ENCODE measurements around the gene IFFO2. TPM values are rescaled to one million over a fixed set of nuclear protein-coding genes. Genes with fewer than 3 reads are reported as not detected.
"Not testable (repeated sequence)": the region's sequence is repeated elsewhere in the genome, so short reads cannot be mapped to it uniquely, and the experiment has no call there.

IFFO2 gene
- total RNA-seq, 1 experiment from 2014 or later, result not detected

DNA sequence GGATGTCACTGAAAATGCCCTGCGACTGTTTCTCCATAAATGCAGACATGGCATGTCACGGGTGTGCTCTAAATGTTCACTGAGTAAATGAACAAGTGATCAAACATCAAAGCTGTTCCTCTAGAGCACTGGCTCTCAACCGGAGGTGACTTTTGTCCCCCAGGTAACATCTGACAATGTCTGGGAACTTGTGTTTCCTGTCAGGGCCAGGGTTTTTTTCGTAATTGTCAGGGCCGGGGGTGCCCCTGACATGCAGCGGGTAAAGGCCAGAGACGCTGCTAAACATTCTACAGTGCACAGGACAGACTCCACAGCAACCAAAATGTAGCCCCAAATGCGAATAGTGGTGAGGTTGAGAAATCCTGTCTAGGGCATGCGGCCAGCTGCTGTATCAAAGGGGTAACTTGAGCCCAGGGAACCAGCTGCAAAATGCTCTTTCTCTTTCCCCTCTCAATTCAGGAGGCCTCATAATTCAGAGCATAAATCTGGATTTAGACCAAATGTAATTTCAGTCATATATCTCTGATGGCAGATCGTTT lies 56.1 kb downstream of the IFFO2 start:
- Histone ChIP-seq H3K9ac (ENCODE audit: low read length) (no peak overlapping the region), H3K9me3 (ENCODE audit: low read length) (no peaks in the 10 kb centered on the region), H3K9me2 (replicated peaks; ENCODE audit: insufficient read depth, low read length) (no peaks in the 10 kb centered on the region), H3K36me3 (ENCODE audit: insufficient read depth, low read length) (no peaks in the 10 kb centered on the region), H3K79me2 (ENCODE audit: low read length) (no peaks in the 10 kb centered on the region), H3K4me2 (ENCODE audit: low read depth, low read length, poor library complexity, severe bottlenecking) (no peak overlapping the region), H2AFZ (ENCODE audit: low read length) (no peak overlapping the region), H3K27ac (ENCODE audit: low read length) (no peak overlapping the region), H3K27me3 (ENCODE audit: low read length) (no peaks in the 10 kb centered on the region), H3K4me3 (ENCODE audit: low read length) (no peak overlapping the region), H4K20me1 (ENCODE audit: insufficient read depth, low read depth, low read length) (no peaks in the 10 kb centered on the region), H3K4me1 (ENCODE audit: low read length) (no peaks in the 10 kb centered on the region)
- no peak for DNase-seq

- no peaks in the 10 kb centered on the region for H3K79me2 ChIP-seq (ENCODE audit: low read length)
- no peak overlapping the region for H3K4me3 ChIP-seq (ENCODE audit: low read length)
- no peaks in the 10 kb centered on the region for H3K36me3 ChIP-seq (ENCODE audit: insufficient read depth, low read length)
Measured at GRCh38 chr1:18899363-18900049, 57.0 kb downstream of the IFFO2 start.

DNA sequence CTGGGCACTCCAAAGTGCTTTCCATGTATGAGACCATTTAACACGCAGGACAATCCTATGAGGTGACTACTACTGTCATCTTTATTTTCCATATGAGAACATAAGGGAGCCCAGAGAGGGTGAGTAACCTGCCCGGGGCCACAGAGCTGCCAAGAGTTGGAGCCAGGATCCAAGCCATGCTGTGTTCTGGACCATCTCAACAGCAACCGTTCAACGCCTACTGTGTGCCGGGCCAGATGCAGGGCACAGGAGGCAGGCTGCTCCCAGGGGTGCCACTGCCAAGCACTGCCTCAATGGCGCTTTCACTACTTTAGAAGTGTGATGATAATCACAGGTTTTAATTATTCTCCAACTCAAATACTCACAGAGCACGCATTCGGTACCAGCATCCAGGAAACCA lies 57.9 kb downstream of the IFFO2 start:
- Histone ChIP-seq H4K20me1 (ENCODE audit: insufficient read depth, low read depth, low read length) (no peaks in the 10 kb centered on the region), H3K27me3 (ENCODE audit: low read length) (no peaks in the 10 kb centered on the region), H3K4me3 (ENCODE audit: low read length) (no peak overlapping the region), H2AFZ (ENCODE audit: low read length) (no peak overlapping the region), H3K9me3 (ENCODE audit: low read length) (no peaks in the 10 kb centered on the region), H3K79me2 (ENCODE audit: low read length) (no peaks in the 10 kb centered on the region), H3K4me2 (ENCODE audit: low read depth, low read length, poor library complexity, severe bottlenecking) (no peak overlapping the region), H3K27ac (ENCODE audit: low read length) (no peak overlapping the region), H3K4me1 (ENCODE audit: low read length) (no peaks in the 10 kb centered on the region), H3K9me2 (replicated peaks; ENCODE audit: insufficient read depth, low read length) (no peaks in the 10 kb centered on the region), H3K36me3 (ENCODE audit: insufficient read depth, low read length) (no peaks in the 10 kb centered on the region), H3K9ac (ENCODE audit: low read length) (no peak overlapping the region)
- DNase-seq, result no peak

More at GRCh38 chr1:18899363-18900049, 57.0 kb downstream of the IFFO2 start:
- no peaks in the 10 kb centered on the region for H3K9me2 ChIP-seq (replicated peaks; ENCODE audit: insufficient read depth, low read length)
- no peaks in the 10 kb centered on the region for H3K4me1 ChIP-seq (ENCODE audit: low read length)
- H3K27ac ChIP-seq (ENCODE audit: low read length), result no peak overlapping the region
- H3K27me3 ChIP-seq (ENCODE audit: low read length), result no peaks in the 10 kb centered on the region
- no peak overlapping the region for H3K9ac ChIP-seq (ENCODE audit: low read length)
- H3K9me3 ChIP-seq (ENCODE audit: low read length), result no peaks in the 10 kb centered on the region
- H4K20me1 ChIP-seq (ENCODE audit: insufficient read depth, low read depth, low read length), result no peaks in the 10 kb centered on the region
- DNase-seq, result no peak
- H3K4me2 ChIP-seq (ENCODE audit: low read depth, low read length, poor library complexity, severe bottlenecking), result no peak overlapping the region
- no peak overlapping the region for H2AFZ ChIP-seq (ENCODE audit: low read length)

DNA sequence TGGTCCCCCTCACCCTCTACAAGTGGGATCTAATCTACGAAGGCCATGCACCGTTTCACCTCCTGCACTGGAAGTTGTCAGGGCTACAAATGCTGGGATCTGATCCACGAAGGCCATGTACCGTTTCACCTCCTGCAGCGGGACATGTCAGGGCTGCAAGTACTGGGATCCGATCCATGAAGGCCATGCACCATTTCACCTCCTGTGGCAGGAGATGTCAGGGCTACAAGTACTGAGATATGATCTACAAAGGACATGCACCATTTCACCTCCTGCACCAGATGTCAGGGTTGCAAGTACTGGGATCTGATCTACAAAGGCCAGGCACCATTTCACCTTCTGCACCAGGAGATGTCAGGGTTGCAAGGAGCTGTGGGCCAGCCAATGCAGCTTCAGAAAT lies 61.2 kb downstream of the IFFO2 start:
- Histone ChIP-seq H3K9me2 (replicated peaks; ENCODE audit: insufficient read depth, low read length) (no peaks in the 10 kb centered on the region), H3K27ac (ENCODE audit: low read length) (no peak overlapping the region), H3K9ac (ENCODE audit: low read length) (no peak overlapping the region), H3K4me2 (ENCODE audit: low read depth, low read length, poor library complexity, severe bottlenecking) (no peak overlapping the region), H3K4me1 (ENCODE audit: low read length) (no peaks in the 10 kb centered on the region), H4K20me1 (ENCODE audit: insufficient read depth, low read depth, low read length) (no peaks in the 10 kb centered on the region), H3K36me3 (ENCODE audit: insufficient read depth, low read length) (no peaks in the 10 kb centered on the region), H3K4me3 (ENCODE audit: low read length) (no peak overlapping the region), H3K27me3 (ENCODE audit: low read length) (no peaks in the 10 kb centered on the region), H3K9me3 (ENCODE audit: low read length) (no peaks in the 10 kb centered on the region), H3K79me2 (ENCODE audit: low read length) (no peaks in the 10 kb centered on the region), H2AFZ (ENCODE audit: low read length) (no peak overlapping the region)
- DNase-seq, result no peak

DNA sequence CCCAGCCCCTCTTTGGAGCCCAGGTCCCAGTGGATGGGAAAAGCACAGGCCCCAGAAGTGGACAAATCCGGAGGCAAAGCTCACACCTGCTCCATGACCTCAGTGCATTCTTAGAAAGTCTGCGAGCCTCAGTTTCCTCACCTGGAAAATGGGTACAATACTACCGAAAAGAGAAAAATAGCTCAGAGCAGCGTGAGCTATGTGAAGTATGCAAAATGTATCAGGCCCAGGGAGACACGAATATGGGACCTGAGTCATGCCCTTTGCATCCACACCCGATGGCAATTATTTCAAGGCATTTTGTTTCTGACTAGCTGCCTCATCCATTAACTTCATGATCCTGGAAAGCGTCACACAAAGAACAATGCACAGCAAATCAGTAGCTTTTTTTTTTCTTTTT lies 63.4 kb downstream of the IFFO2 start:
- no peak overlapping the region for H3K9ac ChIP-seq (ENCODE audit: low read length)
- no peaks in the 10 kb centered on the region for H3K36me3 ChIP-seq (ENCODE audit: insufficient read depth, low read length)
- no peaks in the 10 kb centered on the region for H3K79me2 ChIP-seq (ENCODE audit: low read length)
- no peak overlapping the region for H3K4me2 ChIP-seq (ENCODE audit: low read depth, low read length, poor library complexity, severe bottlenecking)
- DNase-seq, result no peak
- no peak overlapping the region for H3K4me3 ChIP-seq (ENCODE audit: low read length)
- no peaks in the 10 kb centered on the region for H3K9me2 ChIP-seq (replicated peaks; ENCODE audit: insufficient read depth, low read length)
- H3K27me3 ChIP-seq (ENCODE audit: low read length), result no peaks in the 10 kb centered on the region
- no peaks in the 10 kb centered on the region for H3K9me3 ChIP-seq (ENCODE audit: low read length)
- no peaks in the 10 kb centered on the region for H3K4me1 ChIP-seq (ENCODE audit: low read length)
- H4K20me1 ChIP-seq (ENCODE audit: insufficient read depth, low read depth, low read length), result no peaks in the 10 kb centered on the region
- no peak overlapping the region for H3K27ac ChIP-seq (ENCODE audit: low read length)
- no peak overlapping the region for H2AFZ ChIP-seq (ENCODE audit: low read length)

GRCh38 chr1:18891858-18892257 lies 64.6 kb downstream of the IFFO2 start:
- DNase-seq; H3K27ac ChIP-seq (ENCODE audit: low read length); H3K9me3 ChIP-seq (ENCODE audit: low read length); H3K4me1 ChIP-seq (ENCODE audit: low read length); H3K27me3 ChIP-seq (ENCODE audit: low read length); H3K36me3 ChIP-seq (ENCODE audit: insufficient read depth, low read length); H2AFZ ChIP-seq (ENCODE audit: low read length); H3K4me3 ChIP-seq (ENCODE audit: low read length); H3K9ac ChIP-seq (ENCODE audit: low read length); H3K9me2 ChIP-seq (replicated peaks; ENCODE audit: insufficient read depth, low read length); H3K4me2 ChIP-seq (ENCODE audit: low read depth, low read length, poor library complexity, severe bottlenecking); H3K79me2 ChIP-seq (ENCODE audit: low read length); H4K20me1 ChIP-seq (ENCODE audit: insufficient read depth, low read depth, low read length): not testable (repeated sequence)

GRCh38 chr1:18891426-18891780 lies 65.1 kb downstream of the IFFO2 start:
- H3K4me2 ChIP-seq (ENCODE audit: low read depth, low read length, poor library complexity, severe bottlenecking), result no peak overlapping the region
- no peaks in the 10 kb centered on the region for H3K9me2 ChIP-seq (replicated peaks; ENCODE audit: insufficient read depth, low read length)
- H3K79me2 ChIP-seq (ENCODE audit: low read length), result no peaks in the 10 kb centered on the region
- DNase-seq, result no peak
- H3K4me3 ChIP-seq (ENCODE audit: low read length), result no peak overlapping the region
- H2AFZ ChIP-seq (ENCODE audit: low read length), result no peak overlapping the region
- no peak overlapping the region for H3K9ac ChIP-seq (ENCODE audit: low read length)
- no peaks in the 10 kb centered on the region for H3K36me3 ChIP-seq (ENCODE audit: insufficient read depth, low read length)
- no peaks in the 10 kb centered on the region for H3K9me3 ChIP-seq (ENCODE audit: low read length)
- H3K27me3 ChIP-seq (ENCODE audit: low read length), result no peaks in the 10 kb centered on the region
- H3K27ac ChIP-seq (ENCODE audit: low read length), result no peak overlapping the region
- H3K4me1 ChIP-seq (ENCODE audit: low read length), result no peaks in the 10 kb centered on the region
- H4K20me1 ChIP-seq (ENCODE audit: insufficient read depth, low read depth, low read length), result no peaks in the 10 kb centered on the region

DNA sequence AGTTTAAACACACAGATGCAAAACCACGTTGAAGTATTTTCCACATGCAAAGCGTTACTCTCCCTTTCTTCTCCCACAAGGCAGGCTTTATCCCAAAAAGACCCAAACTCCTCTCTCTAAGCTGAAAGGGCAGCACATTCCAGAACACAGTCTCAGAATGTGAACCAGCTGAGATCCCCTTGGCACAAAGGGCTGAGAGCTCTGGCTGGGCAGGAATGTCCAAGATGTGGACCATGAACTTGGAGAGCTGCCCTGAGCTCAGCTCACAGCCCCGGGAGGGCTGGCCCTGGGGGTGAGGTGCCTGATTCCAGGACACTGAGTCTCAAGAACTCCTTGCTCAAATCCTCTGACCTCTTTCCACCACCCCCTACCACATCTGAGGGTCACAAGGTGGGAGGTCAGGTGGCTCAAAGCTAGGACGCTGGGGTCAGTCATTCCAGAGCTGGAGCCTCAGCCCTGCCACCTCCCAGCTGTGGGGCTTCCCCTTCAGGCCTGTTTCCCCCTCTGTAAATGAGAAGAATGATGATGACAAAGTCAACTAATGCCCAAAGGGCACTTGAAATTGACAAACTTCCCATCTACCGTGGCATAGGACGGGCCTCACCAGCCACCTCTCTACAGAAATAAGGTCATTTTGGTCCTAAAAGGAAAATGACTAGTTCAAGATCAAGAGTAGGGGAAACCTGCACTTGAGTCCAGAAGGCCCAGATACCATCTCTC lies 65.6 kb downstream of the IFFO2 start:
- H3K9me2 ChIP-seq (replicated peaks; ENCODE audit: insufficient read depth, low read length), result no peaks in the 10 kb centered on the region
- no peaks in the 10 kb centered on the region for H3K4me1 ChIP-seq (ENCODE audit: low read length)
- H3K4me2 ChIP-seq (ENCODE audit: low read depth, low read length, poor library complexity, severe bottlenecking), result no peak overlapping the region
- H4K20me1 ChIP-seq (ENCODE audit: insufficient read depth, low read depth, low read length), result no peaks in the 10 kb centered on the region
- H2AFZ ChIP-seq (ENCODE audit: low read length), result no peak overlapping the region
- H3K36me3 ChIP-seq (ENCODE audit: insufficient read depth, low read length), result no peaks in the 10 kb centered on the region
- DNase-seq, result no peak
- no peaks in the 10 kb centered on the region for H3K79me2 ChIP-seq (ENCODE audit: low read length)
- H3K4me3 ChIP-seq (ENCODE audit: low read length), result no peak overlapping the region
- H3K9me3 ChIP-seq (ENCODE audit: low read length), result no peaks in the 10 kb centered on the region
- no peak overlapping the region for H3K27ac ChIP-seq (ENCODE audit: low read length)
- no peak overlapping the region for H3K9ac ChIP-seq (ENCODE audit: low read length)
- no peaks in the 10 kb centered on the region for H3K27me3 ChIP-seq (ENCODE audit: low read length)

Measured in Karpas-422 (cell line).